HT1080 (cell line): Measurements from ENCODE around the gene SORCS1. TPM values are rescaled to one million over a fixed set of nuclear protein-coding genes. Genes with fewer than 3 reads are reported as not detected.

Experiments used
- DNase-seq: peaks from one replicate; pipeline ENCODE4 v3.0.0-alpha.2; 2015; ENCODE audit warnings: low read depth
- total RNA-seq: library from RNA; depleted of rRNA; stranded (reverse); fragments of >200 nt; shearing (Covaris generic); gene quantifications from 2 replicates; pipeline ENCODE4 v1.2.3, GENCODE V29; 2014

The SORCS1 gene
- total RNA-seq, 1 experiment from 2014 or later: 0.29 TPM

GRCh38 chr10:106825576-106826364 lies 338.7 kb downstream of the SORCS1 start:
- DNase-seq: no peak

GRCh38 chr10:106820579-106820978 lies 343.9 kb downstream of the SORCS1 start:
- DNase-seq: no peak

GRCh38 chr10:106819490-106819889 lies 345.0 kb downstream of the SORCS1 start:
- DNase-seq: peak; percentile 44

- no peak for DNase-seq
These were observed 348.0 kb downstream of the SORCS1 start for GRCh38 chr10:106816318-106817085.

GRCh38 chr10:106815427-106816043 lies 349.0 kb downstream of the SORCS1 start:
- DNase-seq: no peak

GRCh38 chr10:106804992-106805582 lies 359.4 kb downstream of the SORCS1 start:
- no peak for DNase-seq

GRCh38 chr10:106802949-106803348 lies 361.6 kb downstream of the SORCS1 start:
- no peak for DNase-seq

- DNase-seq: no peak
These were observed 364.7 kb downstream of the SORCS1 start for GRCh38 chr10:106799776-106800175.

GRCh38 chr10:106795619-106796018 lies 368.9 kb downstream of the SORCS1 start:
- peak; percentile 20 for DNase-seq

GRCh38 chr10:106793617-106794016 lies 370.9 kb downstream of the SORCS1 start:
- DNase-seq: no peak

- no peak for DNase-seq
These were observed 374.9 kb downstream of the SORCS1 start for GRCh38 chr10:106789623-106790022.

GRCh38 chr10:106788982-106789381 lies 375.5 kb downstream of the SORCS1 start:
- DNase-seq: no peak

GRCh38 chr10:106785528-106785927 lies 379.0 kb downstream of the SORCS1 start:
- DNase-seq: no peak

- no peak for DNase-seq
These were observed 383.9 kb downstream of the SORCS1 start for GRCh38 chr10:106780632-106781031.

GRCh38 chr10:106777841-106778240 lies 386.7 kb downstream of the SORCS1 start:
- no peak for DNase-seq

GRCh38 chr10:106775127-106775526 lies 389.4 kb downstream of the SORCS1 start:
- DNase-seq: no peak

GRCh38 chr10:106772957-106773356 lies 391.5 kb downstream of the SORCS1 start:
- DNase-seq: no peak

- DNase-seq: no peak
These were observed 393.4 kb downstream of the SORCS1 start for GRCh38 chr10:106771154-106771553.

GRCh38 chr10:106768204-106768603 lies 396.3 kb downstream of the SORCS1 start:
- no peak for DNase-seq

GRCh38 chr10:106765928-106766327 lies 398.6 kb downstream of the SORCS1 start:
- DNase-seq: no peak

GRCh38 chr10:106765241-106765754 lies 399.2 kb downstream of the SORCS1 start:
- no peak for DNase-seq

- DNase-seq: no peak
These were observed 400.1 kb downstream of the SORCS1 start for GRCh38 chr10:106764360-106764759.
